ENCODE results near the gene MAFG. TPM values are rescaled to one million over a fixed set of nuclear protein-coding genes. Genes with fewer than 3 reads are reported as not detected.

The MAFG gene
- 10 to 100 TPM in 3 of 4 donors, 1 to 10 TPM in 1; 9.8 to 15.4 (median 11.9) TPM for polyA plus RNA-seq (ENCODE audit: insufficient read length in 4 of 4)

DNA sequence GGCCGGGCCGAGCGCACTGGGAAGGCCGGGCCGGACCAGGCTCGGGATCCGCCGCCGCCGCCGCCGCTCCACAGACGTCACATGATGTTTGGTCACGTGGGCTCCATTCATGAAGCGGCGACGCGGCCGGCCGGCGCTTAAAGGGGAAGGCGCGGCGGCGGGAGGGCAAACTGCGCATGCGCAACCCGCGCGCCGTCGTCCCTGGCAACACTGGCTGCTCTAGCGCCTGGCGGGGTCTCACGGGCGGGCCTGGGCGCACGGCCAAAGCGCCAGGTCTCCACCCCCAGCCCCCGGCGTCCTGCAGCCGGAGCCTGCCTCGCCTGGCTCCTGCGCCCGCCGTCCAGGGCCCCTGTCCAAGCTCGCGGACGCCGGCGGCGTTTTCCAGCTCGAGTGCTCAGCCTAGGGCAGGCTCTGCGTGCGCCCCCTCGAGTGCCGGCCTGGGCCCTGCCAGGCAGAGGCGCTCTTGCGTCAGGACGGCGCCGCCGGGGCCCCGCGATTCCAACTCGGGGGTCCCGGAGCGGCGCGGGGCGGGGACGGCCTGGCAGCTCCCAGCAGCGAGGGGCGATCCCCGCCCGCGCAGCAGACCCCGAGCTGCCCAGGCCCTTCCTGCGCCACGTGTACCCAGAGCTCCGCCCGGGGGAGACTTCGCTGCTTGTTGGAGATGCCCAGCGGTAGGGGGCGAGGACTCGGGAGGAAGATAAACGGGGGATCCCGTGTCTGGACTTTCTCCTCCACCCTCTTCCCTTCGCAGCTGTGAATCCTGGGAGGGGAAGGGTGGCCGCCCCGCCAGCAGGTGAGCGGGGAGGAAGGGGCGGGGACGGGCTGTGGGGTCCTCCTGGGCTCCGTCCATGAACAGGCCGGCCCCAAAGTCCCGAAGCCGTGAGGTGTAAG lies at the start of gene MAFG:
MAFG (minus strand) TSS at position 83 of the 891 bp plus-strand sequence. CDS start 4,550 bp downstream, outside the sequence.
- DNase-seq (ENCODE audit: low read depth in 4 of 4, low spot score in 2 of 4): peak; percentile 71 to 93 (median 90)

DNA sequence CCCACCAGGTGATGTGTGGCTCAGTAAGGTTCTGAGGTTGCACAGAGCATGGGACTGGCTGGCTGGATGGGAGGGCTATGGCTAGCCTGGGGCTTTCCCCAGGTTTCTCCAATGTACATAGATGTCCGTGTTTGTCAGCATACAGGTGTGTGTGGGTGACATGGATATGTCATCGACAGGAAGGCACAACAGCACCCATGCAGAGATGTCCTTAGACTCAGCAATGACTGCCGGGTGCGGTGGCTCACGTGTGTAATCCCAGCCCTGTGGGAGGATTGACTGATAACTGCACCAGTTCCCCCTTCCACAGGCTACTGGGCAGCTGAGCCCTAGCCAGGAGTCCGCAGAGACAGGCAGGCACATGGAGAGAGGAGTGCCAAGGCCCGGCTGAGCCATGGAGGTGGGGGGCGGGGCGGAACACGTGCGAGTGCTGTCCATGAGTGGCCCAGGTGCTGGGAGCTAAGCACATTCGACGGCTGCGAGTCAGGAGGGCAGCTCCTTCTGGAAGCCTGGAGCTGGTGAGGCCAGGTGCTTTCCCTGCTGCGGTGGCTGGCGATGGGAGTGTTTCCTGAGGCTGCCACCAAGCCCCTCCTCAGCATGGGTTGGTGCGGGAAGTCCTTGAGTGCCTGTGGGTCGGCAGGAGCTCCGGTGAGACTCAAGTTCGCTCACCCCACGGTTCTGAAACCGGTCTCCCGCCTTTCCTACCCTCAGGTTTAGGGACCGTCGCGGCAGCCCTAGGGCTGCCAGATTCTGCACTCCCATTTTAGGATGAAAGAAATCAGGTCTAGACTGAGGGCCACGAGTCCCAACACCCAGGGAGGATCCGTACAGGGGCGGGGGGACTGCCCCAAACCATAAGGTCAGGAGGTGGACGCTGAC lies 49.0 kb upstream of the MAFG start:
- no peak for DNase-seq (ENCODE audit: low read depth in 4 of 4, low spot score in 2 of 4)

DNA sequence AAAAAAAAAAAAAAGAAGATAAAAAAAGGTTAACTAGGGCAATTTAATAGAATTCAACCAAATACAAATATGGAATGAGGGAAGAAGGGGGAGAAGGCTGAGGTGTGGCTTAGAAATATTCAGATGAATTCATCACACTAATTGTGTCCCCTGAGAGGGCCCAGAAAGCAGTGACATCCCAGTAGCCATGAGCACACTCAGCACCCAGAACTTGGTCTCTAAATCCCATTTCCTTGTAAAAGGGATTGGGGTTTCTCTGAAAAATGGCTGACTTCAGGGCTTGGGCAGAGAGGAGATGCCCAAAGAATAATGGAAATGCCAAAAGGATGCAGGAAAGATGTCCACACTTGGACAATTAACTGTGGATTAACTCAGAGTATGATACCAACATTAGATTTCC lies 45.9 kb upstream of the MAFG start:
- DNase-seq (ENCODE audit: low read depth in 4 of 4, low spot score in 2 of 4): no peak

DNA sequence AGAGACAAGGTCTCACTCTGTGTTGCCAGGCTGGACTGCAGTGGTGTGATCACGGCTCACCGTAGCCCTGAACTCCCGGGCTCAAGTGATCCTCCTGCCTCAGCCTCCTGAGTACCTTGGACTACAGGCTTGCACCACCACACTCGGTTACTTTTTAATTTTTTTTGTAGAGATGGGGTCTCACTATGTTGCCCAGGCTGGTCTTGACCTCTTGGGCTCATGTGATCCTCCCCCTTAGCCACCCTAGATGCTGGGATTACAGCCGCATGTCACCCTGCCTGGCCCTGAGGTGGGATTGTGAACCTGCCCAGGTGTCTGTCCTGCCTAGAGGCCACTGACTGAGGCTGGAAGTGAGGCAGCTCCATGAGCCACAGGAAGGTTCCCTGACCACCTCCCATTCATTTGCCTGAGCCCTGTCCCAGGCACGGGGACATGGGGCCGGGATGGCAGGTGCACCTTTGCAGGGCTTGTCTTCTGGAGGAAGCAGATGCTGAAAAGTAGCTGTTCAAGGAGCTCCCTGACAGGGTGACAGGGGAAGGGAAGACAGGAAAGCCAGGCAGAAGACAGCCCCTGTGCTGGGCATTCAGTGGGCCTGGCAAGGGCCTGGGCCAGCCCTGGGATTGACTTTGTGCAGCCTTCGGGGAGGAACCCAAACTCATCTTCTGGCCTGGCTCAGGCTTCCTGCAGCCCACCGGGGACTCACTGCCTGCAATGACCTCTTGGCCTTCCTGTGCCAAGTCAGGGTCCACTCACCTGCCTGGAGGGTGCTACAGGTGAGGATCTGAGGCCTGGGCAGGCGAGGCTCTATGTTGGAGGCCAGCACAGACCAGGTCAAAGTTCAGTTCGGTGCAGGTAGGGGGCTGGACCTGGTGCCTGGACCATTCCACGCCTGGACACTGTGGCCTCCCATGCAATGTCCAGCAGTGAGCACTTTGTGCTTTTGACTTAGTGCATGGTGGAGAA lies 41.6 kb upstream of the MAFG start:
- DNase-seq (ENCODE audit: low read depth in 4 of 4, low spot score in 2 of 4): no peak

DNA sequence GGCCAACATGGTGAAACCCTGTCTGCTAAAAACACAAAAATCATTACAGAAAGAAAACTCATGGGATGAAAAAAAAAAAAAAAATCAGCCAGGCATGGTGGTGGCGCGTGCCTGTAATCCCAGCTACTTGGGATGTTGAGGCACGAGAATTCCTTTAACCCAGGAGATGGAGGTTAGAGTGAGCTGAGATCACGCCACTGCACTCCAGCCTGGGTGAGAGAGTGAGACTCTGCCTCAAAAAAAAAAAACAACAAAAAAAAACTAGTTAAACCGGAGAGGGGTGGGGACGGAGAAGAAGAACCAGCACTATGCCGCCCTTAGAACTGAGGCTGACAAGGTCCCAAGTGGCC lies 40.8 kb upstream of the MAFG start:
- no peak for DNase-seq (ENCODE audit: low read depth in 4 of 4, low spot score in 2 of 4)

DNA sequence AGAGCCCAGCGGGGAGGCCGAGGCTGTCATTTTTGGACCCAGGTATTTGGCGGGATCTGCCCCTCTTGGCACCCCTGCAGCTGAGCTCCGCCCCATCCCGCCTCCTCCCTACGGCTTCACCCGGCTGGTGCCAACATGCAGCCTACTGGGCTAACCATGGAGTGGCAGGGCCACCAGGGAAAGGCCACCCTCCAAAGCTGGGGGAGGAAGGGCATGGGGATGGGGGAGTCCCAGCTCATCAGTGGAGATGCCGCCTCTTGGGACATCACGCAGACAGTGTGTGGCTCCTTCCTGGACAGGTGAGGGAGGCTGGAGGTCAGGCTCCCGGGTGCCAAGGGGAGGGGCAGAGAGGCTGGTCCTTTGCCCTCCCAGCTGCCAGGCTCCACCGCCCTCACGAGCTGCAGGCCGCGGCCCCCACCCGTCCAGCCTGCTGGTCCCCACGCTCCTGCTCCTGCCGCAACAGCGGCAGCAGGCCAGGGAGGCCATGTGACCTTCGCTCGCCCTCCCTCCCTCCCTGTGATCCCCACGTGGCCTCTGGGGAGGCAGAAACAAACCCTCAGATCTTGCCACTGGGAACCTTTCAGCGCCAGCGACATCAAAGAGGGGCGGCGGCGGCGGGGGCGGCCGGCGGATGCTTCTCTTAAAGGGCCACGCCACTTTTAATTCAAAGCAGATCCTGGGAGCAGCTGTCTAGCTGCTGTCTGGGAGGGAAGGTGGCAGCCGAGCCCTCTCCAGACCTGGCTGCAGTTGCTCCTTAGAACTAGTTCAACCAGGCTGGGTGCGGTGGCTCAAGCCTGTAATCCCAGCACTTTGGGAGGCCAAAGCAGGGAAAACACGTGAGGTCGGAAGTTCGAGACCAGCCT lies 40.2 kb upstream of the MAFG start:
- no peak for DNase-seq (ENCODE audit: low read depth in 4 of 4, low spot score in 2 of 4)

DNA sequence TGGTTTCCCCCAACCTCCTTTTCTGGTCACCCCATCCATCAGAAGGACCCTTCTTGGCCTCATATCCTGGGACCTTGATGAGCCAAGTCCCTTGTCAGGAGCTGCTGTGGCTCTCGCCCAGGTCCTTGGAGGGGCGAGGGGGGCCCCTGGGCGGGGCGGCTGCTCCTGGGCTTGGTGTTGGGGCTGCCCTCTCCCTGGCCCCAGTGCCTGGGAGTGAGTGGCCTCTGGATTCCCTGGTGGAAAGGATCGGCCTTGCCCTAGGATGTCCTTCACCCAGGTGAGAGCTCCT lies 39.7 kb upstream of the MAFG start:
- DNase-seq (ENCODE audit: low read depth in 4 of 4, low spot score in 2 of 4): no peak

DNA sequence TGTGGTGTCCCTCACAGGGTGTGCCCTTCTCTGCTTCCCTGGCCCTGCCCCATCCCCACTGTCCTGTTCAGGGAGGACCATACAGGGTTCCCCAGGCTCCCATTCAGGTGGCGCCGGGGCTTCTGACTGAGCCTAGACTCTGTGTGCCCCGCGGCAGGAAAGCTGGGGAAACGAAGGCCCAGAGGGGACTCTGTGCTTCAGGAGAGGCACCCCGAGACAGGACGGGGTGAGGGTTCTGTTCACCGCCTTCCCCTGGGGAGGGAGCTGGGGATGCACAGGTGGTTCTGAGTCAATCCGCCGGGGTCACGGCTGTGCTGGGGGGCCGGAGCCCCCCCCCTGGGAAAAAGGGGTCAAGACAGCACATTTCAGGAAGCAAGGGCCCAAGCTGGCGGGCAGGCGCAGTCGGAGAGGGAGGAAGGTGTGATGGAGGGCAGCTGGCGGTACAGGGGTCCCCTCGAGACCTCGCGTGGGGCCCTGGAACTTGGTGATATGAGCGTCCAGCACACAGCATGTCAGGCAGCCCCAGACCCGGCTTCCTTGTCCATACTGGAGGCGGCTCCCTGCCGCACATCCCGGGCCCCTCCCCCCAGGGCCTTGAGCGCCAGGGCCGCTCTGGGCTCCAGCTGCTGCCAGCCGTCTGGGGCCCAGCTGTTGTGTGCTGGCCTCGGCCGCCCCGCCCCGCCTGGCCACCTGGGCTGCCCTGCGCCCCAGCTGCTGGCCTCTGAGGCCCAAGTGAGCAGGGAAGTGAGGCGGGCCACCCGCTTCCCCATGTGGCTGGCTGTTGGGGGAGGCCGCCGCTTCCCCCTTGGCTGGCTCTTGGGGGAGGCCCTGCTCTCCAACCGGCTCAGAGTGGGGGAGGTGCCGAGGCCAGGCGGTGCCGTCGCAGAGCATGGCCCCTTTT lies 39.1 kb upstream of the MAFG start:
- DNase-seq (ENCODE audit: low read depth in 4 of 4, low spot score in 2 of 4): no peak

DNA sequence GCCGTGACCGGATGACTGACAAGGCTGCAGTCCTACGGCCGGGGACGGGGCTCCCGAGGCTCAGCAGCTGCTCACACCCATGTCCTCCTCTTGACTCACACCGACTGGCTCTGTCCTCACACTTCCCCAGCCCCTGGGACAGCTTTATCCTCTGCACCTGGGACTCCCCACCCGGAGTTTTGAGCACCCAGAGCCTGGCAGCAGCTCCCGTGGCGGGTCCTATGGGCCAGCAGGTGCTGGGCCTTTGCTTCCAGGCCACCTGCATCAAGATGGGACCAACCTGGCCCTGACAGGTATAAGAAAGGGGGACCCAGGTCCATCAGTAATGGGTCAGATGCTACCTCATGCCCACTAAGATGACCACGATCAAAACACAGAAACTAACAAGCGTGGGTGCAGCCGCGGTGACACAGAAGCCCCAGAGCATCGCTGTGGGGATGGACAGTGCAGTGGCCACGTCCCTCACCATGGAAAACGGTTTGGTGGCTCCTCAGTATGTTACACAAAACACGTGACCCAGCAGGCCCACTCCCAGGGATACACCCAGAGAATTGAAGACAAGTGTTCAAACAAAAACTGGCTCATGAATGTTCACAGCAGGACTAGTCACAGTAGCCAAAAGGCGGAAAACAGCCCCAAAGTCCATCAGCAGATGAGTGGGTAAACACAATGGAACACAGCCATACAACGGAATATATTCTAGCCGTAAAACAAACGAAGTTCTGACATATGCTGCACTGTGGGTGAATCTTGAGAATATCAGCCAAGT lies 36.7 kb upstream of the MAFG start:
- DNase-seq (ENCODE audit: low read depth in 4 of 4, low spot score in 2 of 4): no peak

DNA sequence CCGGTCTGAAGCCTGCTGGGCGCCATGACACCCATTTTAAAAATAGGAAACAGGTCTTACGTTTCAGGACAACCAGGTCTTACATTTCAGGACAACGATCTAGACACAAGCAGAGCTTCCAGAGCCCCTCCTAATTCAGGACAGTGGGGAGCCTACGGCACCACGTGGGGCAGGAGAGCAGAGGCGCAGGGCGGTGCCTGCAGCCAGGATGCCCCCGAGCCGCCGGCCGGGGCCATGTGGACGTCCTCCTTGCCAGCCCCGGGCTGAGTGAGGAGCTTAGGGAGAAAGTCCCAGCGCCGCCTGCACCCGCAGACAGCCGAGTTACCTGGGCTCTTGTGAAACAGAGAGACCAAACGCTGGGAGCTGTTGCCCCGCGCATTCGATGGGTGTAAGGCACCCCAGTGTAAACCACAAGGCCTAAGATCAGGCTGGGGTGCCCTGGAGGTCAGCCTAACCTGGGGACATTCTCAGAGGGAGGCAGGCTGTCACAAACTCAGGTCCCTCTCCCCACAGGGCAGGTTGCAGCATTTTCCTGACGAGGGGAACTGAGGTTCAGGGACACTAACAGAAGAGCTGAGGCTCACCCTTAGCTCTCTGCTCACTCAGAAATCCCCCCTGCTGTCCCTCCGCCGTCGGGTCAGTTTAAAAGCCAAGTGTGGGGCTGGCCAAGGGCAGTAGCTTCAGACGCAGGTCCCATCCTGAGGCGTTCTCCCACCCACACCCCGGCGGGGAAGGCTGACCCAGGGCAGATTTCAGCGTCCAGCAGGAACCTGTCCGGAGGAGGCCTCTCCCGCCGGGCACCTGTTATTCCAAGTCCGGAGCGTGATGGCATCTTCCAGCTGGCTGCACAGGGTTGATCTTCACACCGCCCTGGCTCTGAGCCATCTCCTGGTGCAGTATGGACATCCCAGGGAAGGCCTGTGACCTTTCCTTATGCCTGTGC lies 35.2 kb upstream of the MAFG start:
- no peak for DNase-seq (ENCODE audit: low read depth in 4 of 4, low spot score in 2 of 4)

DNA sequence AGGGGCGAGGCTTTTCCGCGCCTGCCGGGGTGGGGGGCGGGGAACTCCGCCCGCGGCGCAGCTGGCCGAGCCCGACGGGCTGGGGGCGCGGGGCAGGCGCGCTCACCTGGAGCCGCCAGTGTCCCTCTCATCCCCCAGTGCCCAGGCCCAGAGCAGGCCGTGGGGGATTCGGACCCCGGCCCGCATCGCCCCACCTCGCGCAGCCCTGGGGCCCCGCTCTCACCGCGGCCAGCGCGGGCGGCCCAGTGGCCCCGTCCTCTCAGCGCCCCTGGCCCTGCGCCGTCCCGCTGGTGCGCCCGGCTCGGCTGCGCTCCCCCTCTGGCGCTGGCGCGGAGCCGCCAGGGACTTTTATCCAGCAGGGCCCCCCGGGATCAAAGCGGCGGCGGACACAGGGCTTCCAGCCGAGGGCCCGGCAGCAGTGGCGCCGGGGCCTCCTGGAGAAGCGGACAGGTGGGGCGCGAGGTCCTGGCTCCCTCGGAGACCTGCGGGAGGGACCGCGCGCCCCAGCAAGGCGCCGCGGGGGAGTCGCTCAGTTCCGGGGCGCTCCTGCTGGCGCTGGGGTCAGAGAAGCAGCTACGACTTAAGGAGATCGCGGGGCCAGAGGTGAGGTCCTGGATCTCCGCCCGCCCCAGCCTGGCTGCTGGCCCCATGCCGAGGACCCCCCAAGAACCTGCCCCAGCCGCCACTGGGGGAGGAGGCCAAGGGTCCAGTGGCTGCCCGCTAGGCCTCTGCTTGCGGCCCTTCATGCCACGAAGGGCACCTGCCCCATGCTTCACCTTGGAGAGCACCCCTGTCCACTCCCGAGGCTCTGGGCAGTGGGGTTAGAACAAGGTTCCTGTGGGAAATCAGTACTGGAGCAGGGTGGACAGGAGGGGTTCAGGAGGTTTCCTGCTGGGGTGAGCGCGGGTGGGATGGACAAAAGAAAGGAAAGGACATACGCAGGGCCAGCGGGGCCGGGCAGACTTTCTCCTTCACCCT lies 34.3 kb upstream of the MAFG start:
- DNase-seq (ENCODE audit: low read depth in 4 of 4, low spot score in 2 of 4): no peak

DNA sequence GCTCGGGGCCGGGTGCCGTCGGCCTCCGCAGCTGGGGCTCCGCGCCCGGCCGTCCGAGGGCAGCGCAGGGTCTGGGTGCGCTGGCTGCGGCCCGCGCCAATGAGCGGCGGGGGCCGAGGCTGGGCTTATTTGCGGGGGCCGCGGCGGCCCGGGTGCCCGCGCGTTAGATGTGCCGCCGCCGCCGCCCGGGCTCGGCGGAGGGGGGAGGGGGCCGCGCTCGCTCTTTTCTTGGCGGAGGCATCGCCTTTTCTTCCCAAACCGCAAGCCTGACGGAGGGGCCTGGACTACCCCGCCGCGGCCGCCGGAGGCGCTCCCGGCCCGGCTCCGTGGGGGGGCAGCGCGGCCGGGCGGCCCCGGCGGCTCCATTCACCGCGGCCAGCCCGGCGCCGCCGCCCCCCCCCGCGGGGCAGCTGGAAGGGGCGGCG lies 33.6 kb upstream of the MAFG start, which contains the start of gene NOTUM:
NOTUM (minus strand) TSS at position 101 of the 425 bp plus-strand sequence. CDS start 278 bp downstream, outside the sequence.
- DNase-seq (ENCODE audit: low read depth in 4 of 4, low spot score in 2 of 4): no peak

DNA sequence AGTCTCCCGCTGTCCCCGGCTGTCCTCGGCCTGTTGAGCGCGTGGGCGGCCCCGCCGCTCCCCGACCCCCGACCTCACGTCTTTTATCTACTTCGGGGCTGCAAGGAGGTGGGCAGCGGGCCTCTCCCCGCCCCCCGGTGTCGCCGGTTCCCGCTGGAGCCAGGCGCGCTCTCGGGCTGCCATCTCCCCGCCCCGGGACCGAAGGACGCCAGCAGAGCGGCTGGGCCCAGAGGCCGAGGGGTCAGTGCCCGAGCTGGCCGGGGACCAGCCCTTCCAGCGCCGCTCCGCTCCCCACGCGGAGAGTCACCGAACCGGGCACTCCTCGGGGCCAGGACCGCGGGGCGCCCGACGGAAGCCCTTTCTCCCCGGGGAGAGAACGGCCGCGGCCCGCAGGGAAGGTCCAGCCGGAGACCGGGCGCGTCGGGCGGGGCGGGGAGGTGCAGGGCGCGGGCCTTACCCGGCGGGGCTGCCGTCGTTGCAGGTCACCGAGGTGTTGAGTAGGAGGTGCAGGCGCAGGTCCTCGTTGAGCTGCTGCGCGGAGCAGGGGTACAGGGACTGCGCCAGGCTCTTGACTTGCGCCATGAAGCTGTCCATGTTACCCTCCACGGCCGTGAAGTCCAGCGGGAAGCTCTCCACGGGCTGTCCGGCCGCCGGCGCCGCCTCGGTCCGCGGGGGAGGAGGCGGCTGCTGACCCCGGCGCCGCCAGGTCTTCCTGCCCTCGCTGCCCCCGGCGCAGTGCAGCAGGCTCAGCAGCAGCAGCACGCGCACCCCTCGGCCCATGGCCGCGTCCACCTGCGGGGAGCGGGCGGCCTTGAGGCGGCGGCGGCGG lies 32.8 kb upstream of the MAFG start:
- no peak for DNase-seq (ENCODE audit: low read depth in 4 of 4, low spot score in 2 of 4)

DNA sequence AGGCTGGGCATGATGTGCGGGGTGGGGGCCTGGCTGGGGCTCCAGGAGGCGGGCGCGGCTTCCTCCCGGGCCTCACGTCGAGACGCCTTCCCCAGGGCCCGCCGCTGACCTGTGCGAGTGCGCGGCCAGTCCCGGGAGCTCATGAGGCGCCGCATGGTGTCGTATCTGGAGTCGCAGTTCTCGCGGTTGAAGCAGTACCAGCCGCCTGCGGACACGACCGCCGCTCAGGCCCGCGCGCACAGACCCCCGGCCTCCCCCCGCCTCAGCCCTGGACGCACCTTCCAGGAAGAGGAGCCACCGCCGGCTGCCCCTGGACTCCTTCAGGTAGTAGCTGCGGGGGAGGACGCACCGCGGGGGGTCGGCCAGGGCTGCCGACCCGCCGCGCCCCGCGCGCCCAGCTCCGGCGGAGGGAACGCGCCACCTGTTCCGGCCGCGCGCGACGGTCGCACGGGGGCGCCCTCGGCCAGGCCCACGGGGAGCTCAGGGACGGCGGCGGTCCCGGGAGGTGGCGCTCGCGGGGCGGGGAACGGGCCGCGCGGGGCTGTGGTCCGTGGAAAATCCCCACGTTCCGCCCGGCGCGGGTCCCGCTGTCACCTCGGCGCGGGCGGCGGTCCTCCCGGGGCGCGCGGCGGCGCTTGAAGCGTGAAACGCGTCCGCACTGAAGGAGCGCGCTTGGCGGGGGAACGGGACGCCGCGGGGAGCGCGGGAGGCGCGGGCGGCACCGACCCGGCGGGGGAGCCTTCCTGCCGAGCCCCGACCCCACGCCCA lies 32.0 kb upstream of the MAFG start:
- DNase-seq (ENCODE audit: low read depth in 4 of 4, low spot score in 2 of 4): no peak

All from left renal cortex interstitium (tissue), 4 donors.